ENCODE measurements around the gene PNKD.

The PNKD gene

DNA sequence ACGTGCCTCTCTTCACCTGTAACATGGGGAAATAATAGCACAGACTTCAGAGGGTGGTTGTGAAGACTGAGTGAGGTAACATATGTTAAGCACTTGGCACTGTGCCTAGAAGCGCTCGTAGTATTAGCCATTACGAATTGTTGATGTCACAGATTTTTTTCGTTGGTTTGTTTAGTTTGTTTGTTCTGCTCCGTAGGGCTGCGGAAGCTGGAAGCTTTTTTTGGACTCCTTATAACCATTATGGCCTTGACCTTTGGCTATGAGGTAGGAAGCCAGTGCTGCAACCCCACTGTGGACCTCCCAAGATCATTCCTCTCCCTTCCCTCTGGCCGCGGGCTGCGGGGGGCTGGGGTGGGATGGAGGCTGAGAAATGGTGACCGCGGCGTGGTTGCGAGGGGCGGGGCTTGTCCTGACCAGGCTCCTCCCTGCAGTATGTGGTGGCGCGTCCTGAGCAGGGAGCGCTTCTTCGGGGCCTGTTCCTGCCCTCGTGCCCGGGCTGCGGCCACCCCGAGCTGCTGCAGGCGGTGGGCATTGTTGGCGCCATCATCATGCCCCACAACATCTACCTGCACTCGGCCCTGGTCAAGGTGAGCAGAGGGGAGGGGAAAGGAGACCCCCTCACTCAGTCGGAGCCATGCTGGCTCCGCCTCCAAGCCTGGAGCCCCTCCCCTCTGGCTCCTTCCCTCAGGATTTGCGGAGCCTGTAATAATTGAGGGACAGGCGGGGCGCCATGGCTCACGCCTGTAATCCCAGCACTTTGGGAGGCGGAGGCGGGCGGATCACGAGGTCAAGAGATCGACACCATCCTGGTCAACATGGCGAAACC is 117.3 kb downstream of the PNKD start:
- Histone ChIP-seq H3K4me3 (ENCODE audit: low read length) (peak overlapping the region; percentile 28), H3K4me1 (ENCODE audit: control insufficient read depth, insufficient read depth, low read length) (peaks cover 10% of the 10 kb centered on the region), H3K27me3 (ENCODE audit: control insufficient read depth, insufficient read depth, low read length) (no peaks in the 10 kb centered on the region), H3K36me3 (ENCODE audit: control insufficient read depth, insufficient read depth, low read length) (no peaks in the 10 kb centered on the region), H3K9ac (ENCODE audit: low read length) (peak overlapping the region; percentile 61), H3K9me3 (ENCODE audit: control insufficient read depth, low read length) (no peaks in the 10 kb centered on the region)

DNA sequence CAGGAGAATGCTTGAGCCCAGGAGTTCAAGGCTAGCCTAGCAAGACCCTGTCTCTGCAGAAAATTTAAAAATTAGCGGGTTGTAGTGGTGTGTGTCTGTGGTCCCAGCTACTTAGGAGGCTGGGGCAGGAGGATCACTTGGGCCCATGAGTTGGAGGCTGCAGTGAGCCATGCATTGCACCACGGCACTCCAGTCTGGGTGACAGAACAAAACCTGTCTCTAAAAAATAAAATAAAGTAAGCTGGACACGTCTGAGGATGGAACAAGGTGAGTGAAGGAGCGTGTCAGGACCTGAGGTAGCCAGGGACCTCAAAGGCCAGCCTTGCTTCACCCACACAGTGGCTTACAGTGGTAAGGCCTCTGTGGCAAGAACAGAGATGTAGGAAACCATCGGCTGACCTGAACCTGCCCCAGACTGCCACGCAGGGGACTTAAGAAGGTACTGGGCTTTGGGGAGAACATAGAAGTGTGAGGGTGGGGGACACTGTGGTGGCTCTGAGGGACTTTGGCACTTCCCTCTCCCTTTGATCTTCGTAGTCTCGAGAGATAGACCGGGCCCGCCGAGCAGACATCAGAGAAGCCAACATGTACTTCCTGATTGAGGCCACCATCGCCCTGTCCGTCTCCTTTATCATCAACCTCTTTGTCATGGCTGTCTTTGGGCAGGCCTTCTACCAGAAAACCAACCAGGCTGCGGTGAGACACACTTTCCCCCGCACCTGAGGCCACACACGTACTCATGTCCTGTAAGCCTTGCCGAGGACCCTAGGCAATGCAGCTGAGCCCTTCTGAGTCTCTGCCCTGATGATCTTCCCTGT is 119.2 kb downstream of the PNKD start:
- Histone ChIP-seq H3K27me3 (ENCODE audit: control insufficient read depth, insufficient read depth, low read length) (no peaks in the 10 kb centered on the region), H3K4me1 (ENCODE audit: control insufficient read depth, insufficient read depth, low read length) (peaks cover 20% of the 10 kb centered on the region), H3K9ac (ENCODE audit: low read length) (no peak overlapping the region), H3K4me3 (ENCODE audit: low read length) (no peak overlapping the region), H3K36me3 (ENCODE audit: control insufficient read depth, insufficient read depth, low read length) (no peaks in the 10 kb centered on the region), H3K9me3 (ENCODE audit: control insufficient read depth, low read length) (no peaks in the 10 kb centered on the region)

DNA sequence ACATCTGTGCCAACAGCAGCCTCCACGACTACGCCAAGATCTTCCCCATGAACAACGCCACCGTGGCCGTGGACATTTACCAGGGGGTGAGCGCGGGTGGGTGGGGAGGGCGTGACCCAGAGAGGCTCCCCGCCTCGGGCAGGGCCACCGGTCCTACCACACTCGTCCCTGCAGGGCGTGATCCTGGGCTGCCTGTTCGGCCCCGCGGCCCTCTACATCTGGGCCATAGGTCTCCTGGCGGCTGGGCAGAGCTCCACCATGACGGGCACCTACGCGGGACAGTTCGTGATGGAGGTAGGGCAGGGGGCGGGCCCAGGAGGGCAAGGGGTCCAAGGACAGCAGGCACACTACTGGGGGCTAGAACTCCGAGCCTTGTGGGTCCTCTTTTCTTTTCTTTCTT is 120.9 kb downstream of the PNKD start:
- H3K36me3 ChIP-seq (ENCODE audit: control insufficient read depth, insufficient read depth, low read length): no peaks in the 10 kb centered on the region
- no peak overlapping the region for H3K4me3 ChIP-seq (ENCODE audit: low read length)
- no peaks in the 10 kb centered on the region for H3K27me3 ChIP-seq (ENCODE audit: control insufficient read depth, insufficient read depth, low read length)
- H3K9me3 ChIP-seq (ENCODE audit: control insufficient read depth, low read length): no peaks in the 10 kb centered on the region
- peaks cover 32% of the 10 kb centered on the region for H3K4me1 ChIP-seq (ENCODE audit: control insufficient read depth, insufficient read depth, low read length)
- H3K9ac ChIP-seq (ENCODE audit: low read length): no peak overlapping the region

DNA sequence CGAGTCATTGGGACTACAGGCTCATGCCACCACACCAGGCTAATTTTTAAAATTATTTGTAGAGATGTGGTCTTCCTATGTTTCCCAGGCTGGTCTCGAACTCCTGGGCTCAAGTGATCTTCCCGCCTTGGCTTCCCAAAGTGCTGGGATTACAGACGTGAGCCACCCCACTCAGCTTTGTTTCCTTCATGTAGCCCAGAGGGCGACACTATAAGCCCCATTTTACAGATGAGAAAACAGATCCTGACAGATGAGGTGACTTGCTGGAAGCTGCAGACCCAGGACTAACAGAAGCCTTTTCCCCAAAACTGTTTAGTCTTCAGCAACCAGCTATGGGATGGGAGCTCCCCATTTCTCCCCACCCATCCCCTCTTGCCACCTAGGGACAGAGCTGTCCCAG is 122.1 kb downstream of the PNKD start:
- Histone ChIP-seq H3K27me3 (ENCODE audit: control insufficient read depth, insufficient read depth, low read length) (no peaks in the 10 kb centered on the region), H3K36me3 (ENCODE audit: control insufficient read depth, insufficient read depth, low read length) (no peaks in the 10 kb centered on the region), H3K9me3 (ENCODE audit: control insufficient read depth, low read length) (no peaks in the 10 kb centered on the region), H3K9ac (ENCODE audit: low read length) (no peak overlapping the region), H3K4me3 (ENCODE audit: low read length) (no peak overlapping the region), H3K4me1 (ENCODE audit: control insufficient read depth, insufficient read depth, low read length) (peaks cover 36% of the 10 kb centered on the region)

DNA sequence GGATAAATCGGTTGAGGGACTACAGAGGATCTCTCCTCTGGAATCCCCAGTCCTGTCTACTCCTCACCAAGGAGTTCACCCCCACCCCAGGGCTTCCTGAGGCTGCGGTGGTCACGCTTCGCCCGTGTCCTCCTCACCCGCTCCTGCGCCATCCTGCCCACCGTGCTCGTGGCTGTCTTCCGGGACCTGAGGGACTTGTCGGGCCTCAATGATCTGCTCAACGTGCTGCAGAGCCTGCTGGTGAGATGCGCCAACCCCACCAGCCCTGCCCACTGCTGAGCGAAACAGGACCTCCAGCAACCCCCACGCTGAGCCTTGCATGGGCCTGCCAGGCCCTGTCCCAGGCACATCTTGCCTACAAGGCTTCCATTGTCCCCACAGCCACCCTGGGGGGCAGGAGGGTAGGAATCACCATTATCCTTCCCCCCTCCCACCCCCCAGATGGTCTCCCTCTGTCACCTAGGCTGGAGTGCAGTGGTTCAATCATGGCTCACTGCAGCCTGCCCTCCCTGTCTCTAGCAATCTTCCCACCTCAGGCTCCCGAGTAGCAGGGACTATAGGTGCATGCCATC is 122.7 kb downstream of the PNKD start:
- peaks cover 37% of the 10 kb centered on the region for H3K4me1 ChIP-seq (ENCODE audit: control insufficient read depth, insufficient read depth, low read length)
- no peak overlapping the region for H3K9ac ChIP-seq (ENCODE audit: low read length)
- no peaks in the 10 kb centered on the region for H3K9me3 ChIP-seq (ENCODE audit: control insufficient read depth, low read length)
- no peaks in the 10 kb centered on the region for H3K36me3 ChIP-seq (ENCODE audit: control insufficient read depth, insufficient read depth, low read length)
- H3K4me3 ChIP-seq (ENCODE audit: low read length): no peak overlapping the region
- no peaks in the 10 kb centered on the region for H3K27me3 ChIP-seq (ENCODE audit: control insufficient read depth, insufficient read depth, low read length)

DNA sequence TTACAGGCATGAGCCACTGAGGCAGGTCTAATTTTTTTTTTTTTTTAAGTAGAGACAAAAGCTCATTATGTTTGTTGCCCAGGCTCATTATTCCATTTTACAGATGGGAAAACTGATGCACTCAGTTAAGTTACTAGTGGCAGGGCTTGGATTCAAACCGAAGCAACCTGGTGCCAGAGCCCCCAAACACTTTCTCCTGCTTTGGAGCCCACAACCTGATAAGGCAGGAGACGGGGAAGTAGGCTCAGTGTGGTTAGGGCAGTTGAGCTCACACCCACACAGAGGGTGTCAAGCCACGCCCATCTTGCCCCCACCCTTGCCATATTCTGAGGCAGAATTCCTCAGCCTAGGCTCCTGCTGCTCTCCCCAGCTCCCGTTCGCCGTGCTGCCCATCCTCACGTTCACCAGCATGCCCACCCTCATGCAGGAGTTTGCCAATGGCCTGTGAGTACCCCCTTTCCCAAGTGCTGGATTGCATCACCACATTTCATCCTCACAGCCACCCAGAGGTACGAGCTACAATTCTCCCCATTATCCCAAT is 123.5 kb downstream of the PNKD start:
- no peaks in the 10 kb centered on the region for H3K27me3 ChIP-seq (ENCODE audit: control insufficient read depth, insufficient read depth, low read length)
- no peaks in the 10 kb centered on the region for H3K36me3 ChIP-seq (ENCODE audit: control insufficient read depth, insufficient read depth, low read length)
- peaks cover 41% of the 10 kb centered on the region for H3K4me1 ChIP-seq (ENCODE audit: control insufficient read depth, insufficient read depth, low read length)
- peak overlapping the region; percentile 18 for H3K9ac ChIP-seq (ENCODE audit: low read length)
- no peak overlapping the region for H3K4me3 ChIP-seq (ENCODE audit: low read length)
- H3K9me3 ChIP-seq (ENCODE audit: control insufficient read depth, low read length): no peaks in the 10 kb centered on the region

DNA sequence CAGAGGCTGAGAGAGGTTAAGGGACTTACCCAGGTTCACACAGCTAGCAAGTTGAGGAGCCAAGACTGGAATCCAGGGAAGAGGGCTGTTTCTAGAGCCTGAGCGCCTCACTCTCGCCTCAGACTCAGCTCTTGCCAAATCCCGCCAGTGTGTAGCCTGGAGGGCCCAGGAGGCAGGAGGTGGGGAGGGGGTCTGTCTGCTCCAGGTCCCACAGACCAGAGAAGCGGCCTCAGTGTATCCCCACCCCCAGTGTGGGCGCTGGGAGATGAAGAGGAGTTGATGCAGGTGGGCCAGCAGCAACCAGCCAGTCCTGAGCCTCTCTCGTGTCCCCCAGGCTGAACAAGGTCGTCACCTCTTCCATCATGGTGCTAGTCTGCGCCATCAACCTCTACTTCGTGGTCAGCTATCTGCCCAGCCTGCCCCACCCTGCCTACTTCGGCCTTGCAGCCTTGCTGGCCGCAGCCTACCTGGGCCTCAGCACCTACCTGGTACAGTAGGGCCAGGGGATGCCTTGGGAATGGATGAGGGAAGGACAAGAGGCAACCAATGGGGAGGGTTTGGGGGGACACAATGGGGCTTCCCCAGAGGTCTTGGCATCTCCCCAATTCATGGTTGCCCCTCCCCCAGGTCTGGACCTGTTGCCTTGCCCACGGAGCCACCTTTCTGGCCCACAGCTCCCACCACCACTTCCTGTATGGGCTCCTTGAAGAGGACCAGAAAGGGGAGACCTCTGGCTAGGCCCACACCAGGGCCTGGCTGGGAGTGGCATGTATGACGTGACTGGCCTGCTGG is 124.2 kb downstream of the PNKD start:
- Histone ChIP-seq H3K4me3 (ENCODE audit: low read length) (no peak overlapping the region), H3K36me3 (ENCODE audit: control insufficient read depth, insufficient read depth, low read length) (no peaks in the 10 kb centered on the region), H3K9me3 (ENCODE audit: control insufficient read depth, low read length) (no peaks in the 10 kb centered on the region), H3K4me1 (ENCODE audit: control insufficient read depth, insufficient read depth, low read length) (peaks cover 43% of the 10 kb centered on the region), H3K9ac (ENCODE audit: low read length) (peak overlapping the region; percentile 18), H3K27me3 (ENCODE audit: control insufficient read depth, insufficient read depth, low read length) (no peaks in the 10 kb centered on the region)

- Histone ChIP-seq H3K36me3 (ENCODE audit: control insufficient read depth, insufficient read depth, low read length) (no peaks in the 10 kb centered on the region), H3K9me3 (ENCODE audit: control insufficient read depth, low read length) (no peaks in the 10 kb centered on the region), H3K4me1 (ENCODE audit: control insufficient read depth, insufficient read depth, low read length) (peaks cover 43% of the 10 kb centered on the region), H3K27me3 (ENCODE audit: control insufficient read depth, insufficient read depth, low read length) (no peaks in the 10 kb centered on the region), H3K9ac (ENCODE audit: low read length) (no peak overlapping the region), H3K4me3 (ENCODE audit: low read length) (no peak overlapping the region)
Measured at GRCh38 chr2:218395090-218395444, 124.7 kb downstream of the PNKD start.

GRCh38 chr2:218395456-218395825 is 125.1 kb downstream of the PNKD start:
- H3K4me1 ChIP-seq (ENCODE audit: control insufficient read depth, insufficient read depth, low read length): peaks cover 43% of the 10 kb centered on the region
- no peaks in the 10 kb centered on the region for H3K27me3 ChIP-seq (ENCODE audit: control insufficient read depth, insufficient read depth, low read length)
- H3K9me3 ChIP-seq (ENCODE audit: control insufficient read depth, low read length): no peaks in the 10 kb centered on the region
- H3K9ac ChIP-seq (ENCODE audit: low read length): peak overlapping the region; percentile 62
- no peak overlapping the region for H3K4me3 ChIP-seq (ENCODE audit: low read length)
- H3K36me3 ChIP-seq (ENCODE audit: control insufficient read depth, insufficient read depth, low read length): no peaks in the 10 kb centered on the region

GRCh38 chr2:218395826-218396687 is 125.7 kb downstream of the PNKD start:
- no peaks in the 10 kb centered on the region for H3K9me3 ChIP-seq (ENCODE audit: control insufficient read depth, low read length)
- H3K36me3 ChIP-seq (ENCODE audit: control insufficient read depth, insufficient read depth, low read length): no peaks in the 10 kb centered on the region
- H3K9ac ChIP-seq (ENCODE audit: low read length): peak overlapping the region; percentile 99
- H3K4me1 ChIP-seq (ENCODE audit: control insufficient read depth, insufficient read depth, low read length): peaks cover 44% of the 10 kb centered on the region
- H3K27me3 ChIP-seq (ENCODE audit: control insufficient read depth, insufficient read depth, low read length): no peaks in the 10 kb centered on the region
- H3K4me3 ChIP-seq (ENCODE audit: low read length): peak overlapping the region; percentile 60

Data from mucosa of stomach (tissue), 1 donor.